SK-N-MC (cell line): Measurements from ENCODE around the gene MALRD1.

Experiments
- DNase-seq: peaks from one replicate; pipeline ENCODE4 v3.0.0-alpha.2; 2011; ENCODE audit warnings: low read depth, low spot score
- H3K27ac ChIP-seq: fragments of 200-600 bp; sonication (generic); 2 replicates; pipeline ENCODE4 v1.5.1; 2016; ENCODE audit warnings: mixed run types
- H3K36me3 ChIP-seq: fragments of 200-600 bp; sonication (generic); 2 replicates; pipeline ENCODE4 v1.6.1; 2017; ENCODE audit warnings: antibody characterized with exemption, low read length, mixed read lengths; ENCODE audit not compliant: insufficient read depth
- H3K4me3 ChIP-seq: fragments of 200-600 bp; sonication (generic); 2 replicates; pipeline ENCODE4 v1.5.1; 2016
- H3K9ac ChIP-seq: fragments of 200-600 bp; sonication (generic); 2 replicates; pipeline ENCODE4 v1.8.0; 2017; ENCODE audit warnings: mixed run types, mixed read lengths; ENCODE audit not compliant: insufficient read length
- H3K9me3 ChIP-seq: fragments of 200-600 bp; sonication (generic); 2 replicates; pipeline ENCODE4 v1.6.1; 2017; ENCODE audit warnings: low read depth, mild to moderate bottlenecking, antibody characterized with exemption, low read length, moderate library complexity, mixed read lengths
- EZH2 ChIP-seq: fragments of 200-600 bp; sonication (generic); IDR thresholded peaks from one replicate; pipeline ENCODE4 v1.6.1; 2017; ENCODE audit warnings: antibody characterized with exemption
- FOXP2 ChIP-seq: optimal IDR thresholded peaks from 2 replicates; pipeline ENCODE3; 2011; ENCODE audit warnings: mild to moderate bottlenecking, moderate library complexity; ENCODE audit not compliant: insufficient read depth; ENCODE audit errors: extremely low read length, control extremely low read depth
- POLR2AphosphoS5 ChIP-seq: IDR thresholded peaks from 2 replicates; pipeline ENCODE4 v1.6.1; 2012; ENCODE audit warnings: mild to moderate bottlenecking, low read depth, low read length, borderline replicate concordance

Gene MALRD1

GRCh38 chr10:19231034-19231433 is 182.4 kb downstream of the MALRD1 start:
- H3K9ac ChIP-seq: no peak overlapping the region
- TF ChIP-seq POLR2AphosphoS5 (no peak), FOXP2 (no peak), EZH2 (no peak)

GRCh38 chr10:19245889-19246752 is 197.5 kb downstream of the MALRD1 start:
- Histone ChIP-seq H3K9ac (no peak overlapping the region), H3K36me3 (no peaks in the 10 kb centered on the region), H3K27ac (no peak overlapping the region), H3K4me3 (no peak overlapping the region), H3K9me3 (no peaks in the 10 kb centered on the region)
- TF ChIP-seq POLR2AphosphoS5: no peak
- no peak for TF ChIP-seq EZH2
- TF ChIP-seq FOXP2: no peak
- DNase-seq: no peak

More at GRCh38 chr10:19231034-19231433, 182.4 kb downstream of the MALRD1 start:
- Histone ChIP-seq H3K4me3 (no peak overlapping the region), H3K27ac (no peak overlapping the region), H3K36me3 (no peaks in the 10 kb centered on the region), H3K9me3 (no peaks in the 10 kb centered on the region)
- no peak for DNase-seq

GRCh38 chr10:19247843-19248242 is 199.2 kb downstream of the MALRD1 start:
- DNase-seq: no peak
- TF ChIP-seq POLR2AphosphoS5 (no peak), EZH2 (no peak), FOXP2 (no peak)
- no peak overlapping the region for H3K4me3 ChIP-seq
- H3K27ac ChIP-seq: no peak overlapping the region
- H3K9ac ChIP-seq: no peak overlapping the region
- no peaks in the 10 kb centered on the region for H3K9me3 ChIP-seq
- no peaks in the 10 kb centered on the region for H3K36me3 ChIP-seq

- no peaks in the 10 kb centered on the region for H3K36me3 ChIP-seq
- no peak for TF ChIP-seq POLR2AphosphoS5
- TF ChIP-seq FOXP2: no peak
- TF ChIP-seq EZH2: no peak
Measured at GRCh38 chr10:19250546-19250945, 201.9 kb downstream of the MALRD1 start.

GRCh38 chr10:19252531-19252930 is 203.9 kb downstream of the MALRD1 start:
- no peak for DNase-seq
- Histone ChIP-seq H3K36me3 (no peaks in the 10 kb centered on the region), H3K9me3 (no peaks in the 10 kb centered on the region), H3K4me3 (no peak overlapping the region), H3K9ac (no peak overlapping the region), H3K27ac (no peak overlapping the region)
- TF ChIP-seq FOXP2 (no peak), POLR2AphosphoS5 (no peak), EZH2 (no peak)

More at GRCh38 chr10:19250546-19250945, 201.9 kb downstream of the MALRD1 start:
- Histone ChIP-seq H3K4me3 (no peak overlapping the region), H3K27ac (no peak overlapping the region), H3K9ac (no peak overlapping the region), H3K9me3 (no peaks in the 10 kb centered on the region)
- DNase-seq: no peak

- H3K36me3 ChIP-seq: no peaks in the 10 kb centered on the region
- no peak overlapping the region for H3K9ac ChIP-seq
- TF ChIP-seq EZH2 (no peak), FOXP2 (no peak), POLR2AphosphoS5 (no peak)
- peak; percentile 44 for DNase-seq
- H3K4me3 ChIP-seq: peak overlapping the region; percentile 15; the same call in 1 of the 2 replicates
- H3K9me3 ChIP-seq: no peaks in the 10 kb centered on the region
- no peak overlapping the region for H3K27ac ChIP-seq
Measured at GRCh38 chr10:19256331-19256730, 207.7 kb downstream of the MALRD1 start.

GRCh38 chr10:19263262-19263661 is 214.7 kb downstream of the MALRD1 start:
- H3K9ac ChIP-seq: no peak overlapping the region
- DNase-seq: no peak
- H3K27ac ChIP-seq: no peak overlapping the region
- no peaks in the 10 kb centered on the region for H3K9me3 ChIP-seq
- H3K4me3 ChIP-seq: no peak overlapping the region
- no peak for TF ChIP-seq FOXP2
- TF ChIP-seq POLR2AphosphoS5: no peak
- no peak for TF ChIP-seq EZH2
- H3K36me3 ChIP-seq: no peaks in the 10 kb centered on the region

- Histone ChIP-seq H3K36me3 (no peaks in the 10 kb centered on the region), H3K9ac (no peak overlapping the region), H3K4me3 (no peak overlapping the region), H3K27ac (no peak overlapping the region), H3K9me3 (no peaks in the 10 kb centered on the region)
- no peak for DNase-seq
- TF ChIP-seq EZH2 (no peak), POLR2AphosphoS5 (no peak), FOXP2 (no peak)
Measured at GRCh38 chr10:19283285-19283684, 234.7 kb downstream of the MALRD1 start.
